NB4 (cell line): ENCODE results near the gene ACP4.
"Not testable (repeated sequence)": the region's sequence is repeated elsewhere in the genome, so short reads cannot be mapped to it uniquely, and the experiment has no call there.

ENCODE experiments used
- DNase-seq: peaks from one replicate; pipeline ENCODE4 v3.0.0; 2010; ENCODE audit warnings: low read depth
- H3K4me3 ChIP-seq: one replicate; pipeline ENCODE4 v1.5.1; 2011; ENCODE audit warnings: mild to moderate bottlenecking, low read depth, low read length, moderate library complexity
- CTCF ChIP-seq: IDR thresholded peaks from one replicate; pipeline ENCODE4 v1.5.1; 2012; ENCODE audit warnings: low read depth, low read length
- MAX ChIP-seq: IDR thresholded peaks from 2 replicates; pipeline ENCODE4 v1.6.1; 2011; ENCODE audit warnings: low read depth, low read length
- MYC ChIP-seq: IDR thresholded peaks from 2 replicates; pipeline ENCODE4 v1.6.1; 2011; ENCODE audit warnings: low read depth, low read length
- POLR2A ChIP-seq: IDR thresholded peaks from 2 replicates; pipeline ENCODE4 v1.6.1; 2011; ENCODE audit warnings: mild to moderate bottlenecking; ENCODE audit not compliant: insufficient read length; ENCODE audit errors: extremely low read depth

ACP4 gene

DNA sequence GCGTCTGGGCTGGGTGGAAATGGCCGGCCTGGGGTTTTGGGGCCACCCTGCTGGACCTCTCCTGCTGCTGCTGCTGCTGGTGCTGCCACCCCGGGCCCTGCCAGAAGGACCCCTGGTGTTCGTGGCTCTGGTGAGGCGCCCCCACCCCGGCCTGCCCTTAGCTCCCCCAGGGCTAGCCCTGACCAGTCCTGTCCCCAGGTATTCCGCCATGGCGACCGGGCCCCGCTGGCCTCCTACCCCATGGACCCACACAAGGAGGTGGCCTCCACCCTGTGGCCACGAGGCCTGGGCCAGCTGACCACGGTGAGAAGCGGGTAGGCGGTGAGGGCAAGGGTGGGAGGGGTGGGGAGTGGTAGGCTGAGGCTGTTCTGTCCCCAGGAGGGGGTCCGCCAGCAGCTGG, at the start of gene ACP4:
TSS of gene ACP4 (plus strand) at position 20 of the 400 bp plus-strand sequence. CDS start at position 20, 0 bp downstream.
- no peak for TF ChIP-seq MAX
- no peak for TF ChIP-seq CTCF
- no peak for TF ChIP-seq POLR2A
- TF ChIP-seq MYC = no peak
- no peak for DNase-seq
- H3K4me3 ChIP-seq = no peak within 1 kb of the TSS

GRCh38 chr19:50741179-50741933, 48.9 kb upstream of the ACP4 start:
- no peak for TF ChIP-seq CTCF
- TF ChIP-seq MAX = no peak
- TF ChIP-seq MYC = no peak
- no peak for TF ChIP-seq POLR2A
- no peak for DNase-seq
- no peak overlapping the region for H3K4me3 ChIP-seq

GRCh38 chr19:50743537-50743936, 46.7 kb upstream of the ACP4 start:
- no peak overlapping the region for H3K4me3 ChIP-seq
- TF ChIP-seq POLR2A (no peak), CTCF (no peak), MAX (no peak), MYC (no peak)
- no peak for DNase-seq

- no peak for DNase-seq
- H3K4me3 ChIP-seq = no peak overlapping the region
- no peak for TF ChIP-seq MYC
- no peak for TF ChIP-seq CTCF
- TF ChIP-seq POLR2A = no peak
- no peak for TF ChIP-seq MAX
These were observed 45.0 kb upstream of the ACP4 start for GRCh38 chr19:50745221-50745620.

- not testable (repeated sequence) for DNase-seq
These were observed 43.1 kb upstream of the ACP4 start for GRCh38 chr19:50747141-50747540.

GRCh38 chr19:50749490-50749889, 40.7 kb upstream of the ACP4 start:
- TF ChIP-seq POLR2A = no peak
- TF ChIP-seq MYC = no peak
- TF ChIP-seq CTCF = no peak
- no peak overlapping the region for H3K4me3 ChIP-seq
- DNase-seq = no peak

More at GRCh38 chr19:50747141-50747540, 43.1 kb upstream of the ACP4 start:
- not testable (repeated sequence) for H3K4me3 ChIP-seq
